SK-N-MC (cell line): Measurements from ENCODE around the gene TSPAN7.

ENCODE experiments used
- EZH2 ChIP-seq: fragments of 200-600 bp; sonication (generic); IDR thresholded peaks from one replicate; pipeline ENCODE4 v1.6.1; 2017; ENCODE audit warnings: antibody characterized with exemption
- POLR2AphosphoS5 ChIP-seq: IDR thresholded peaks from 2 replicates; pipeline ENCODE4 v1.6.1; 2012; ENCODE audit warnings: mild to moderate bottlenecking, low read depth, low read length, borderline replicate concordance

GRCh38 chrX:38718311-38718710 lies 157.0 kb downstream of the TSPAN7 start:
- TF ChIP-seq POLR2AphosphoS5 (no peak), EZH2 (no peak)
